Measurements from ENCODE around the gene ZNF346. TPM values are rescaled to one million over a fixed set of nuclear protein-coding genes. Genes with fewer than 3 reads are reported as not detected.
"Not testable (repeated sequence)": the region's sequence is repeated elsewhere in the genome, so short reads cannot be mapped to it uniquely, and the experiment has no call there.

ZNF346 gene
- 10 to 100 TPM; 21.2 TPM for total RNA-seq

- POLR2A ChIA-PET: interaction anchor here (0.5 to 1.1 kb wide), 4 partner anchors 9 to 41 kb away, joined by 3 to 6 read pairs (median 3); partner anchors contain the start of gene UIMC1
- CTCF ChIA-PET: interaction anchor here (1.0 to 2.2 kb wide), 3 partner anchors 17 to 50 kb away, joined by 3 to 5 read pairs (median 3); no protein-coding TSS in a partner anchor
Observed at GRCh38 chr5:177022386-177023302, at the start of gene ZNF346. Gene ZNF346 (plus strand): TSS chr5:177022696. CDS start chr5:177022739, 43 bp downstream.

GRCh38 chr5:176979669-176980068 lies 42.8 kb upstream of the ZNF346 start:
- ChIA-PET CTCF (no interaction called here), POLR2A (no interaction called here)

GRCh38 chr5:176980818-176981217 lies 41.7 kb upstream of the ZNF346 start:
- CTCF ChIA-PET: no interaction called here
- POLR2A ChIA-PET: interaction anchor here (0.7 kb wide), 1 partner anchor 42 kb away, joined by 3 read pairs; no protein-coding TSS in a partner anchor

- POLR2A ChIA-PET, CTCF ChIA-PET: not testable (repeated sequence)
Observed at GRCh38 chr5:176983112-176983511, 39.4 kb upstream of the ZNF346 start.

- POLR2A ChIA-PET, CTCF ChIA-PET: not testable (repeated sequence)
Observed at GRCh38 chr5:176983593-176983992, 38.9 kb upstream of the ZNF346 start.

GRCh38 chr5:176984176-176984575 lies 38.3 kb upstream of the ZNF346 start:
- POLR2A ChIA-PET, CTCF ChIA-PET: not testable (repeated sequence)

- ChIA-PET CTCF (no interaction called here), POLR2A (interaction anchor here (0.6 kb wide), 1 partner anchor 339 kb away, joined by 8 read pairs; no protein-coding TSS in a partner anchor)
Observed at GRCh38 chr5:176985516-176985915, 37.0 kb upstream of the ZNF346 start.

- POLR2A ChIA-PET: interaction anchor here (0.6 to 0.7 kb wide), 3 partner anchors 17 to 340 kb away, joined by 3 to 9 read pairs (median 8); no protein-coding TSS in a partner anchor
- CTCF ChIA-PET: no interaction called here
Observed at GRCh38 chr5:176986280-176986679, 36.2 kb upstream of the ZNF346 start.

GRCh38 chr5:176987583-176987982 lies 34.9 kb upstream of the ZNF346 start:
- CTCF ChIA-PET: no interaction called here
- POLR2A ChIA-PET: no interaction called here

- CTCF ChIA-PET, POLR2A ChIA-PET: not testable (repeated sequence)
Observed at GRCh38 chr5:176993081-176993480, 29.4 kb upstream of the ZNF346 start.

- POLR2A ChIA-PET: interaction anchor here (0.7 kb wide), 1 partner anchor 26 kb away, joined by 7 read pairs; no protein-coding TSS in a partner anchor
- CTCF ChIA-PET: no interaction called here
Observed at GRCh38 chr5:176994460-176995121, 27.9 kb upstream of the ZNF346 start.

GRCh38 chr5:176995122-176995490 lies 27.4 kb upstream of the ZNF346 start:
- ChIA-PET POLR2A (interaction anchor here (0.7 kb wide), 1 partner anchor 25 kb away, joined by 7 read pairs; no protein-coding TSS in a partner anchor), CTCF (no interaction called here)

- ChIA-PET CTCF (interaction anchor here (1.1 to 1.2 kb wide), 2 partner anchors 9 to 36 kb away, joined by 4 to 7 read pairs; no protein-coding TSS in a partner anchor), POLR2A (interaction anchor here (0.6 to 1.2 kb wide), 3 partner anchors 9 to 28 kb away, joined by 3 read pairs; partner anchors contain the start of gene UIMC1)
Observed at GRCh38 chr5:176995896-176996767, 26.4 kb upstream of the ZNF346 start.

- CTCF ChIA-PET: interaction anchor here (1.1 to 1.2 kb wide), 2 partner anchors 9 to 36 kb away, joined by 4 to 7 read pairs; no protein-coding TSS in a partner anchor
- POLR2A ChIA-PET: interaction anchor here (0.6 to 1.2 kb wide), 3 partner anchors 9 to 27 kb away, joined by 3 read pairs; partner anchors contain the start of gene UIMC1
Observed at GRCh38 chr5:176996780-176997179, 25.7 kb upstream of the ZNF346 start.

- ChIA-PET POLR2A (no interaction called here), CTCF (no interaction called here)
Observed at GRCh38 chr5:176998828-176999227, 23.7 kb upstream of the ZNF346 start.

- POLR2A ChIA-PET, CTCF ChIA-PET: not testable (repeated sequence)
Observed at GRCh38 chr5:176999526-176999925, 23.0 kb upstream of the ZNF346 start.

GRCh38 chr5:177003649-177004048 lies 18.8 kb upstream of the ZNF346 start:
- CTCF ChIA-PET: interaction anchor here (2.2 kb wide), 1 partner anchor 19 kb away, joined by 5 read pairs; the partner anchor contains the start of gene ZNF346
- POLR2A ChIA-PET: interaction anchor here (0.6 kb wide), 1 partner anchor 17 kb away, joined by 9 read pairs; no protein-coding TSS in a partner anchor

- POLR2A ChIA-PET: interaction anchor here (0.9 kb wide), 1 partner anchor 8 kb away, joined by 3 read pairs; no protein-coding TSS in a partner anchor
- CTCF ChIA-PET: interaction anchor here (2.0 to 2.2 kb wide), 2 partner anchors 8 to 18 kb away, joined by 5 to 7 read pairs; partner anchors contain the start of gene ZNF346
Observed at GRCh38 chr5:177004961-177005360, 17.5 kb upstream of the ZNF346 start.

Measured in activated CD8-positive, alpha-beta memory T cell treated with anti-CD3 and anti-CD28 coated beads for 36 hours (primary cell).